HCT116 (cell line): ENCODE measurements around the gene HEPACAM2. TPM values are rescaled to one million over a fixed set of nuclear protein-coding genes. Genes with fewer than 3 reads are reported as not detected.

Experiments
- ATAC-seq: fragments of 200-7000 bp; cut with Tn5 transposase; 2 replicates; pipeline ENCODE4 v1.9.1; 2020; ENCODE audit warnings: mild to moderate bottlenecking, moderate library complexity
- BruUV-seq: library from RNA; stranded (reverse); fragments of 400-500 nt; replicated peaks from 2 replicates; lab custom pipeline; 2021; lab: Mats Ljungman, UMichigan
- CTCF ChIA-PET: fragments of 300-600 bp; sonication (Branson Sonifier 250); formaldehyde crosslinking; loops from one replicate; lab custom pipeline; 2021; ENCODE audit warnings: antibody characterized with exemption; lab: Charles Lee
- POLR2A ChIA-PET: fragments of 300-600, 350-600 bp; sonication (Branson Sonifier 250); formaldehyde crosslinking; loops from one replicate; lab custom pipeline; 2021; ENCODE audit warnings: antibody characterized with exemption; lab: Charles Lee
- RAD21 ChIA-PET, 2 experiments: fragments of 300-600 bp; sonication (Branson Sonifier 250); formaldehyde crosslinking; loops; one replicate each; lab custom pipeline; 2023; ENCODE audit warnings: low total read pairs in 2 of 2; ENCODE audit not compliant: uncharacterized antibody in 2 of 2, unreplicated experiment in 2 of 2, low non-redundant PET in 1 of 2; lab: Charles Lee
- DNase-seq: peaks from one replicate; pipeline ENCODE4 v3.0.0-alpha.2; 2010; ENCODE audit warnings: low read depth, low spot score
- H2AFZ ChIP-seq: fragments of 200-600 bp; shearing (Covaris generic), sonication (generic); 2 replicates; pipeline ENCODE4 v1.6.1; 2017; ENCODE audit warnings: low read depth, mixed run types, mixed read lengths, antibody characterized with exemption, low read length; ENCODE audit not compliant: poor library complexity, severe bottlenecking
- H3K27ac ChIP-seq: 2 replicates; pipeline ENCODE4 v1.5.1; 2012; ENCODE audit warnings: low read depth, low read length
- H3K27me3 ChIP-seq: fragments of 200-600 bp; sonication (generic); 2 replicates; pipeline ENCODE4 v1.6.1; 2016; ENCODE audit warnings: mixed run types, low read length, mixed read lengths; ENCODE audit not compliant: insufficient read depth
- H3K36me3 ChIP-seq, 2 experiments: fragments of 200-500 bp in 1 of 2; fragments of 200-600 bp in 1 of 2; sonication (Bioruptor generic) in 1 of 2; sonication (generic) in 1 of 2; 2 replicates each; pipeline versions ENCODE4 v1.5.1 to v1.6.1; 2014 to 2016; ENCODE audit warnings: low read length in 2 of 2, inconsistent platforms in 1 of 2, mixed read lengths in 1 of 2, mixed run types in 1 of 2; ENCODE audit not compliant: insufficient read depth in 2 of 2, control insufficient read depth in 1 of 2
- H3K4me1 ChIP-seq, 2 experiments: fragments of 200-600 bp in 1 of 2; sonication (generic) in 1 of 2; 2 replicates each; pipeline versions ENCODE4 v1.5.1 to v1.6.1; 2012 to 2017; ENCODE audit warnings: low read length in 2 of 2, inconsistent platforms in 1 of 2, mild to moderate bottlenecking in 1 of 2, mixed read lengths in 1 of 2, mixed run types in 1 of 2, moderate library complexity in 1 of 2; ENCODE audit not compliant: insufficient read depth in 2 of 2, control insufficient read depth in 1 of 2
- H3K4me2 ChIP-seq: fragments of 200-600 bp; sonication (generic); 2 replicates; pipeline ENCODE4 v1.6.1; 2017; ENCODE audit warnings: mixed run types, low read length, mixed read lengths
- H3K4me3 ChIP-seq, 2 experiments: fragments of 200-600 bp in 1 of 2; sonication (generic) in 1 of 2; replicated peaks in 1 of 2; 2 replicates each; pipeline ENCODE4 v1.5.1; 2011 to 2016; ENCODE audit warnings: low read length in 2 of 2, control low read depth in 1 of 2, low read depth in 1 of 2, mild to moderate bottlenecking in 1 of 2, mixed read lengths in 1 of 2, mixed run types in 1 of 2
- H3K79me2 ChIP-seq: fragments of 200-600 bp; sonication (generic); 2 replicates; pipeline ENCODE4 v1.6.1; 2017; ENCODE audit warnings: mild to moderate bottlenecking, mixed run types, low read length, moderate library complexity, mixed read lengths; ENCODE audit not compliant: insufficient read depth
- H3K9ac ChIP-seq: fragments of 200-600 bp; sonication (generic); 2 replicates; pipeline ENCODE4 v1.6.1; 2016; ENCODE audit warnings: low read length, mixed read lengths
- H3K9me2 ChIP-seq: fragments of 200-600 bp; sonication (generic), shearing (Covaris generic); 2 replicates; pipeline ENCODE4 v1.6.1; 2017; ENCODE audit warnings: mixed run types, mild to moderate bottlenecking, moderate library complexity; ENCODE audit not compliant: insufficient read depth
- H3K9me3 ChIP-seq, 2 experiments: fragments of 200-500 bp in 1 of 2; fragments of 200-600 bp in 1 of 2; sonication (Bioruptor generic) in 1 of 2; sonication (generic) in 1 of 2; 2 replicates each; pipeline ENCODE4 v1.6.1; 2014 to 2017; ENCODE audit warnings: low read length in 2 of 2, mixed read lengths in 2 of 2, inconsistent platforms in 1 of 2, low read depth in 1 of 2, mild to moderate bottlenecking in 1 of 2, mixed run types in 1 of 2, moderate library complexity in 1 of 2; ENCODE audit not compliant: control insufficient read depth in 1 of 2, insufficient read depth in 1 of 2
- H4K20me1 ChIP-seq: fragments of 200-600 bp; sonication (generic), shearing (Covaris generic); 2 replicates; pipeline ENCODE4 v1.6.1; 2017; ENCODE audit warnings: mixed run types, mild to moderate bottlenecking, moderate library complexity; ENCODE audit not compliant: insufficient read depth
- ATF3 ChIP-seq: IDR thresholded peaks from 2 replicates; pipeline ENCODE4 v1.6.1; 2012
- CBX3 ChIP-seq: IDR thresholded peaks from 2 replicates; pipeline ENCODE4 v1.6.1; 2012; ENCODE audit warnings: low read depth
- CTCF ChIP-seq, 3 experiments: fragments of 200-600 bp in 1 of 3; sonication (generic) in 1 of 3; IDR thresholded peaks in 2 of 3; conservative IDR thresholded peaks in 1 of 3; 2 replicates each; pipeline ENCODE4 v1.5.1; 2012 to 2017; ENCODE audit warnings: low read depth in 2 of 3, low read length in 2 of 3, antibody characterized with exemption in 1 of 3, borderline replicate concordance in 1 of 3, control low read depth in 1 of 3, mild to moderate bottlenecking in 1 of 3, mixed read lengths in 1 of 3, mixed run types in 1 of 3, moderate library complexity in 1 of 3; ENCODE audit not compliant: insufficient read depth in 1 of 3
- EGR1 ChIP-seq: IDR thresholded peaks from 2 replicates; pipeline ENCODE4 v1.6.1; 2012; ENCODE audit warnings: low read depth
- EZH2 ChIP-seq: fragments of 200-600 bp; sonication (generic); IDR thresholded peaks from 2 replicates; pipeline ENCODE4 v1.6.1; 2017; ENCODE audit warnings: antibody characterized with exemption, mixed run types
- EZH2phosphoT487 ChIP-seq: fragments of 200-600 bp; IDR thresholded peaks from 2 replicates; pipeline ENCODE4 v1.6.1; 2018; ENCODE audit warnings: antibody characterized with exemption, borderline replicate concordance
- FOSL1 ChIP-seq: IDR thresholded peaks from 2 replicates; pipeline ENCODE4 v1.6.1; 2012; ENCODE audit warnings: low read depth
- JUND ChIP-seq: IDR thresholded peaks from 2 replicates; pipeline ENCODE4 v1.6.1; 2012
- MAX ChIP-seq: IDR thresholded peaks from 2 replicates; pipeline ENCODE4 v1.6.1; 2012
- POLR2A ChIP-seq: IDR thresholded peaks from 2 replicates; pipeline ENCODE4 v1.7.0; 2011; ENCODE audit warnings: borderline replicate concordance; ENCODE audit not compliant: insufficient read depth, insufficient read length; ENCODE audit errors: extremely low read depth
- POLR2AphosphoS5 ChIP-seq: IDR thresholded peaks from 2 replicates; pipeline ENCODE4 v1.6.1; 2011; ENCODE audit warnings: mild to moderate bottlenecking, low read depth, low read length, moderate library complexity
- RAD21 ChIP-seq: IDR thresholded peaks from 2 replicates; pipeline ENCODE4 v1.6.1; 2012; ENCODE audit warnings: low read depth, mild to moderate bottlenecking
- REST ChIP-seq: IDR thresholded peaks from 2 replicates; pipeline ENCODE4 v1.6.1; 2012; ENCODE audit warnings: low read depth
- SIN3A ChIP-seq: IDR thresholded peaks from 2 replicates; pipeline ENCODE4 v1.6.1; 2012; ENCODE audit warnings: low read depth
- SP1 ChIP-seq: IDR thresholded peaks from 2 replicates; pipeline ENCODE4 v1.6.1; 2012; ENCODE audit warnings: low read depth
- SRF ChIP-seq: IDR thresholded peaks from 2 replicates; pipeline ENCODE4 v1.6.1; 2012; ENCODE audit warnings: low read depth
- TCF7L2 ChIP-seq: IDR thresholded peaks from 2 replicates; pipeline ENCODE4 v1.7.0; 2011; ENCODE audit warnings: borderline replicate concordance, inconsistent platforms; ENCODE audit not compliant: insufficient read depth, insufficient read length; ENCODE audit errors: extremely low read depth
- ZBTB33 ChIP-seq: IDR thresholded peaks from 2 replicates; pipeline ENCODE4 v1.6.1; 2011; ENCODE audit warnings: mild to moderate bottlenecking, low read length, moderate library complexity; ENCODE audit not compliant: insufficient replicate concordance; ENCODE audit errors: extremely low read depth
- ZNF274 ChIP-seq: fragments of 200-500 bp; sonication (Bioruptor generic); IDR thresholded peaks from 2 replicates; pipeline ENCODE4 v1.6.1; 2014; ENCODE audit warnings: mild to moderate bottlenecking, low read depth, low read length, inconsistent platforms
- intact Hi-C: fragments of 100-400 bp; cut with micrococcal nuclease; formaldehyde crosslinking; loops from 2 replicates; pipeline ENCODE4 v1.10.0; 2022
- total RNA-seq: library from RNA; stranded (reverse); gene quantifications from one replicate; pipeline ENCODE4 v1.2.1, GENCODE V29; 2021; ENCODE audit not compliant: unreplicated experiment

HEPACAM2 gene
- total RNA-seq, 1 experiment from 2014 or later: not detected

- peaks cover 21% of the 10 kb centered on the region for H3K27me3 ChIP-seq
- ChIA-PET POLR2A (no interaction called here), RAD21 (no interaction called here)
- no peak overlapping the region for H2AFZ ChIP-seq
- no peaks in the 10 kb centered on the region for H4K20me1 ChIP-seq
- H3K4me3 ChIP-seq: no peak overlapping the region
- DNase-seq (no peak), ATAC-seq (no peak)
- no peak overlapping the region for H3K9ac ChIP-seq
- H3K4me1 ChIP-seq: no peaks in the 10 kb centered on the region
- H3K36me3 ChIP-seq: no peaks in the 10 kb centered on the region
- peaks cover 9% of the 10 kb centered on the region; the same call in 1 of the 2 replicates for H3K9me2 ChIP-seq
- no peaks in the 10 kb centered on the region for H3K9me3 ChIP-seq
- no TSS peak for BruUV-seq
- no peak for TF ChIP-seq CBX3
- TF ChIP-seq EZH2: no peak
- TF ChIP-seq SP1: no peak
- no peak for TF ChIP-seq CTCF (IDR thresholded peaks at IDR 0.05 in 2 of 3, conservative IDR thresholded peaks at IDR 0.05 in 1 of 3; ENCODE audit: borderline replicate concordance in 1 of 3, insufficient read depth in 1 of 3, low read depth in 2 of 3, low read length in 2 of 3)
- no peak for TF ChIP-seq POLR2A
- no peak for TF ChIP-seq SIN3A
- TF ChIP-seq RAD21: no peak
- no peak for TF ChIP-seq MAX
- no peak for TF ChIP-seq JUND
- no peak for TF ChIP-seq POLR2AphosphoS5
- no peak for TF ChIP-seq EZH2phosphoT487
- TF ChIP-seq ATF3: no peak
- no peak for TF ChIP-seq ZNF274
- no peak for TF ChIP-seq TCF7L2
- no peak for TF ChIP-seq ZBTB33
- no peak for TF ChIP-seq SRF
- no peak for TF ChIP-seq FOSL1
- TF ChIP-seq EGR1: no peak
- TF ChIP-seq REST: no peak
- TF ChIP-seq, all 23 proteins: peak for 0
- CTCF ChIA-PET: no interaction called here
- H3K27ac ChIP-seq: no peak overlapping the region
- no peak overlapping the region for H3K4me2 ChIP-seq
- intact Hi-C loops: no loop called here
- no peaks in the 10 kb centered on the region for H3K79me2 ChIP-seq
Observed at GRCh38 chr7:93218997-93219827, 7.1 kb downstream of the HEPACAM2 start.
